IMR-90 (cell line): ENCODE measurements around the gene FAM81A.

ENCODE experiments used
- BHLHE40 ChIP-seq: fragments of 150-350 bp; IDR thresholded peaks from 2 replicates; pipeline ENCODE4 v1.6.1; 2016; ENCODE audit warnings: mild to moderate bottlenecking, low read depth, low read length
- FOS ChIP-seq: fragments of 150-350 bp; IDR thresholded peaks from 2 replicates; pipeline ENCODE4 v1.6.1; 2016; ENCODE audit warnings: low read depth, low read length
- POLR2A ChIP-seq: IDR thresholded peaks from 2 replicates; pipeline ENCODE4 v1.6.1; 2012; ENCODE audit warnings: mild to moderate bottlenecking, low read depth, low read length
- SMC3 ChIP-seq: fragments of 150-350 bp; IDR thresholded peaks from 2 replicates; pipeline ENCODE4 v1.6.1; 2016; ENCODE audit warnings: low read depth, mild to moderate bottlenecking, antibody characterized with exemption, low read length, moderate library complexity
- TF ChIP-seq, protein P1 (sequence below): conservative IDR thresholded peaks from 2 replicates; pipeline ENCODE4 v1.5.1; 2012; ENCODE audit warnings: mild to moderate bottlenecking, low read depth, low read length, improper control_type of control experiment

DNA sequence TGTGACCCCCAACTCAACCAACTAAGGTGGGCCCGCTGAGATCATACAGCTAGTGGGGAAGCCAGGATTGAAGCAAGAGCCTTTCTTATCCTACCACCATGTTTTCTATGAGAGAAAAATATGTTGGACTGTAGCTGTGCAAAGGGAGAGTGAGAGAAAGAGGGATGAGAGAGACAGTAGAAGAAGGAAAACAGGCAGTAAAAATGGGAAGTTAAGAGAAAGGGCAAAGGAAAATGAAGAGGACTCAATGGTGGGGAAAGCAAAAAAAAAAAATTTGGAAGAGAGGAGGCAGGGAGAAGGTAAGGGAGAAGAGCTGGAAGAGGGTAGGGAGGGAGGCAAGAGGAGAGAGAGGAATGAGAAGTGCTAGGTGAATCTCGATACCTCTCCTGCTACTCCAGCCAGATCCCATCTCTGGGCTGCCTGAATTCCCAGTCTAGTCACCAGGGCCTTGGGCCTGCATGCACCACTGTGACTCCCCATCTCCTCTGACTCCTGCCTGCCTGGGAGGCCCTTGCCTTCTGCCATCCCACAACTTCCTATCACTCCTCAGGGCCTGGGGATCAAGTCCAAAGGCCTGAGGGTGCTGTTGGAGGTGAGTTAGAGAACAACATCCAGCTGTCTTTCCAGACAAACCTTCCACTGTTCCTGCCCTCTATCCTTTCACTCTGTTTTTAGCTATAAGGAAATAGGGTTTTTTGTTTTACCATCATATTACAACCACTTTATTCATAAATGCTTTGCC is 15.7 kb downstream of the FAM81A start:
- TF ChIP-seq POLR2A (no peak), BHLHE40 (no peak), FOS (no peak), SMC3 (no peak)
- TF ChIP-seq, protein P1, sequence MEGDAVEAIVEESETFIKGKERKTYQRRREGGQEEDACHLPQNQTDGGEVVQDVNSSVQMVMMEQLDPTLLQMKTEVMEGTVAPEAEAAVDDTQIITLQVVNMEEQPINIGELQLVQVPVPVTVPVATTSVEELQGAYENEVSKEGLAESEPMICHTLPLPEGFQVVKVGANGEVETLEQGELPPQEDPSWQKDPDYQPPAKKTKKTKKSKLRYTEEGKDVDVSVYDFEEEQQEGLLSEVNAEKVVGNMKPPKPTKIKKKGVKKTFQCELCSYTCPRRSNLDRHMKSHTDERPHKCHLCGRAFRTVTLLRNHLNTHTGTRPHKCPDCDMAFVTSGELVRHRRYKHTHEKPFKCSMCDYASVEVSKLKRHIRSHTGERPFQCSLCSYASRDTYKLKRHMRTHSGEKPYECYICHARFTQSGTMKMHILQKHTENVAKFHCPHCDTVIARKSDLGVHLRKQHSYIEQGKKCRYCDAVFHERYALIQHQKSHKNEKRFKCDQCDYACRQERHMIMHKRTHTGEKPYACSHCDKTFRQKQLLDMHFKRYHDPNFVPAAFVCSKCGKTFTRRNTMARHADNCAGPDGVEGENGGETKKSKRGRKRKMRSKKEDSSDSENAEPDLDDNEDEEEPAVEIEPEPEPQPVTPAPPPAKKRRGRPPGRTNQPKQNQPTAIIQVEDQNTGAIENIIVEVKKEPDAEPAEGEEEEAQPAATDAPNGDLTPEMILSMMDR = no peak
